ENCODE results near the gene PPP1R13B. TPM values are rescaled to one million over a fixed set of nuclear protein-coding genes. Genes with fewer than 3 reads are reported as not detected.
A peak's percentile ranks its signal among the peaks of the same experiment; 100 is the strongest.

Gene PPP1R13B
- total RNA-seq, 4 donors from 2014 or later = 10.7 to 48.3 (median 23.3) TPM

- no peaks in the 10 kb centered on the region for H3K9me3 ChIP-seq
- TF ChIP-seq CTCF (IDR thresholded peaks at IDR 0.05) (no peak), POLR2A (IDR thresholded peaks at IDR 0.05) (no peak), EP300 (IDR thresholded peaks at IDR 0.05) (no peak)
- H3K4me1 ChIP-seq = peaks cover 0 to 41% (median 0%) of the 10 kb centered on the region in 4 donors
- H3K27me3 ChIP-seq = no peaks in the 10 kb centered on the region
- peaks cover 0 to 100% (median 4%) of the 10 kb centered on the region in 3 donors for H3K36me3 ChIP-seq
- peak overlapping the region in 2 of 4 donors; percentile 46 to 72 for H3K27ac ChIP-seq
- no peak overlapping the region for H3K4me3 ChIP-seq
- 72 to 80% methylated on average over 13 of the region's 13 CpGs for WGBS, 2 donors
- DNase-seq (ENCODE audit: low spot score in 2 of 2) = no peak
Observed at GRCh38 chr14:103704708-103705107, 142.7 kb downstream of the PPP1R13B start.

GRCh38 chr14:103703433-103704385, 143.7 kb downstream of the PPP1R13B start:
- no peak for TF ChIP-seq POLR2A (IDR thresholded peaks at IDR 0.05)
- TF ChIP-seq CTCF (IDR thresholded peaks at IDR 0.05) = no peak
- TF ChIP-seq EP300 (IDR thresholded peaks at IDR 0.05) = no peak
- no peak for DNase-seq (ENCODE audit: low spot score in 2 of 2)
- peak overlapping the region in 2 of 4 donors; percentile 60 to 72 for H3K27ac ChIP-seq

GRCh38 chr14:103702497-103703432, 144.6 kb downstream of the PPP1R13B start:
- Histone ChIP-seq H3K9me3 (no peaks in the 10 kb centered on the region), H3K27ac (peak overlapping the region in 1 of 4 donors; percentile 72), H3K4me1 (peaks cover 0 to 60% (median 7%) of the 10 kb centered on the region in 4 donors), H3K36me3 (peaks cover 0 to 100% (median 2%) of the 10 kb centered on the region in 3 donors), H3K4me3 (no peak overlapping the region), H3K27me3 (no peaks in the 10 kb centered on the region)
- no peak for DNase-seq (ENCODE audit: low spot score in 2 of 2)
- no peak for TF ChIP-seq POLR2A (IDR thresholded peaks at IDR 0.05)
- no peak for TF ChIP-seq EP300 (IDR thresholded peaks at IDR 0.05)
- no peak for TF ChIP-seq CTCF (IDR thresholded peaks at IDR 0.05)
- 84 to 85% methylated on average over 25 to 27 of the region's 29 CpGs for WGBS, 2 donors

More at GRCh38 chr14:103703433-103704385, 143.7 kb downstream of the PPP1R13B start:
- peaks cover 0 to 51% (median 2%) of the 10 kb centered on the region in 4 donors for H3K4me1 ChIP-seq
- H3K9me3 ChIP-seq = no peaks in the 10 kb centered on the region
- H3K4me3 ChIP-seq = no peak overlapping the region
- H3K36me3 ChIP-seq = peaks cover 0 to 100% (median 4%) of the 10 kb centered on the region in 3 donors
- WGBS, 2 donors = 64 to 65% methylated on average over 21 to 24 of the region's 24 CpGs
- no peaks in the 10 kb centered on the region for H3K27me3 ChIP-seq

GRCh38 chr14:103702095-103702494, 145.3 kb downstream of the PPP1R13B start:
- TF ChIP-seq POLR2A (IDR thresholded peaks at IDR 0.05) (no peak), EP300 (IDR thresholded peaks at IDR 0.05) (no peak), CTCF (IDR thresholded peaks at IDR 0.05) (no peak)
- peaks cover 0 to 100% (median 0%) of the 10 kb centered on the region in 3 donors for H3K36me3 ChIP-seq
- H3K27ac ChIP-seq = no peak overlapping the region
- H3K27me3 ChIP-seq = no peaks in the 10 kb centered on the region
- no peak overlapping the region for H3K4me3 ChIP-seq
- H3K4me1 ChIP-seq = peaks cover 0 to 67% (median 14%) of the 10 kb centered on the region in 4 donors
- no peak for DNase-seq (ENCODE audit: low spot score in 2 of 2)
- 77 to 92% methylated on average over 2 to 5 of the region's 5 CpGs for WGBS, 2 donors
- H3K9me3 ChIP-seq = no peaks in the 10 kb centered on the region
